Ishikawa (cell line): Measurements from ENCODE around the gene DCP1B.

Source experiments
- RAD21 ChIP-seq: IDR thresholded peaks from 2 replicates; pipeline ENCODE4 v1.6.1; 2012; ENCODE audit warnings: low read depth
- TAF1 ChIP-seq: IDR thresholded peaks from 2 replicates; pipeline ENCODE4 v1.6.1; 2012; ENCODE audit warnings: low read depth, mild to moderate bottlenecking
- TCF12 ChIP-seq: IDR thresholded peaks from 2 replicates; pipeline ENCODE4 v1.6.1; 2012; ENCODE audit warnings: low read depth

- TF ChIP-seq TCF12 (no peak), RAD21 (no peak), TAF1 (no peak)
Measured at GRCh38 chr12:1929241-1929984, 74.8 kb downstream of the DCP1B start.
